Fibroblast of pulmonary artery (primary cell): ENCODE measurements around the gene ATRN.

ENCODE experiments used
- DNase-seq: peaks from one replicate; pipeline ENCODE4 v3.0.0-alpha.2; 2010; ENCODE audit warnings: low read depth
- H3K4me3 ChIP-seq: replicated peaks from 2 replicates; pipeline ENCODE4 v1.5.1; 2011; ENCODE audit warnings: low read depth, mild to moderate bottlenecking, control low read depth, low read length, moderate library complexity
- CTCF ChIP-seq: IDR thresholded peaks from 2 replicates; pipeline ENCODE4 v1.5.1; 2011; ENCODE audit warnings: mild to moderate bottlenecking, control low read depth, low read length, inconsistent platforms; ENCODE audit errors: missing control alignments

Gene ATRN

DNA sequence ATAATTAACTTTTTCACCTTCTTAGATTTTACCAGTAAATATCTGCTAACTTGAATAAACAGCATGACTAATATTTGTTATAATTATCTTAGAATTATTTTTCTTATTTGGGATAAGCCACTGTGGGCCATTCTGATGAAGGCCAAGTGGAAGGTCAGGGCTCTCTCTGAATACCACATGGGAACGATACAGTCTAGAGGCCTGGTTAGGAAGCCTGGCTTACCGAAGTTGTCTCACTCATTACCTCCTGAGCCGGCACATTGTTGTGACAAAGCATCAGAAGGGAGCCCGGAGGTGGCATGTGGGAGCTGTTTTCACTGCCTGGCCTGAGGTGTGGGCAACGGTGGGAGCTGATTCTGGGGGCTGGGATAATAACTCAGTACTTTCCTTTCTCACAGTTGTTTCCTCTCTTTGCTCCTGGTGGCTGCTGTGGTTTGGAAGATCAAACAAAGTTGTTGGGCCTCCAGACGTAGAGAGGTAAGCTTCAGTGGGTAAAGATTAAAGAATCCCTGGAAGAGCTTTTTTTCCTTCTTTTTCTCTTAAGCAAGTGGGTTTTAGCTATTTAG lies 163.2 kb downstream of the ATRN start:
- TF ChIP-seq CTCF = no peak
- H3K4me3 ChIP-seq = no peak overlapping the region
- no peak for DNase-seq

GRCh38 chr20:3635346-3635745 lies 164.5 kb downstream of the ATRN start:
- TF ChIP-seq CTCF = no peak
- DNase-seq = peak; percentile 20
- H3K4me3 ChIP-seq = no peak overlapping the region

GRCh38 chr20:3640259-3640658 lies 169.4 kb downstream of the ATRN start:
- no peak for DNase-seq
- TF ChIP-seq CTCF = no peak
- no peak overlapping the region for H3K4me3 ChIP-seq

GRCh38 chr20:3645309-3646066 lies 174.7 kb downstream of the ATRN start:
- no peak for DNase-seq
- H3K4me3 ChIP-seq = no peak overlapping the region
- no peak for TF ChIP-seq CTCF

- H3K4me3 ChIP-seq = no peak overlapping the region
- peak; percentile 17 for DNase-seq
- TF ChIP-seq CTCF = no peak
Observed at GRCh38 chr20:3646067-3646440, 175.2 kb downstream of the ATRN start.

GRCh38 chr20:3646651-3647050 lies 175.8 kb downstream of the ATRN start:
- no peak for TF ChIP-seq CTCF
- no peak overlapping the region for H3K4me3 ChIP-seq
- DNase-seq = peak; percentile 8

- no peak overlapping the region for H3K4me3 ChIP-seq
- no peak for DNase-seq
- TF ChIP-seq CTCF = no peak
Observed at GRCh38 chr20:3647473-3647872, 176.7 kb downstream of the ATRN start.
